ENCODE data around the gene SLC16A10.
"Not testable (repeated sequence)": the region's sequence is repeated elsewhere in the genome, so short reads cannot be mapped to it uniquely, and the experiment has no call there.

Gene SLC16A10

GRCh38 chr6:111061508-111061907, 25.8 kb upstream of the SLC16A10 start:
- no peak for TF ChIP-seq ZFX (IDR thresholded peaks at IDR 0.05; ENCODE audit: borderline replicate concordance)
- no peak for TF ChIP-seq CTCF (IDR thresholded peaks at IDR 0.05)
- H3K27ac ChIP-seq = no peak overlapping the region

GRCh38 chr6:111061985-111062384, 25.3 kb upstream of the SLC16A10 start:
- not testable (repeated sequence) for H3K27ac ChIP-seq

GRCh38 chr6:111062860-111063259, 24.4 kb upstream of the SLC16A10 start:
- H3K27ac ChIP-seq = not testable (repeated sequence)

GRCh38 chr6:111068109-111068865, 19.0 kb upstream of the SLC16A10 start:
- H3K27ac ChIP-seq = peak overlapping the region; percentile 15
- TF ChIP-seq CTCF (IDR thresholded peaks at IDR 0.05) (no peak), ZFX (IDR thresholded peaks at IDR 0.05; ENCODE audit: borderline replicate concordance) (no peak)

- H3K27ac ChIP-seq = 0 out of 2 replicates have a peak overlapping the region, but pooled peaks have one; percentile 15
- no peak for TF ChIP-seq CTCF (IDR thresholded peaks at IDR 0.05)
- TF ChIP-seq ZFX (IDR thresholded peaks at IDR 0.05; ENCODE audit: borderline replicate concordance) = no peak
Measured at GRCh38 chr6:111068866-111069234, 18.5 kb upstream of the SLC16A10 start.

- TF ChIP-seq CTCF (IDR thresholded peaks at IDR 0.05) (no peak), ZFX (IDR thresholded peaks at IDR 0.05; ENCODE audit: borderline replicate concordance) (no peak)
- H3K27ac ChIP-seq = no peak overlapping the region
Measured at GRCh38 chr6:111069382-111070104, 17.8 kb upstream of the SLC16A10 start.

GRCh38 chr6:111070105-111071005, 16.9 kb upstream of the SLC16A10 start:
- TF ChIP-seq CTCF (IDR thresholded peaks at IDR 0.05) = no peak
- no peak for TF ChIP-seq ZFX (IDR thresholded peaks at IDR 0.05; ENCODE audit: borderline replicate concordance)
- no peak overlapping the region for H3K27ac ChIP-seq
